K562 (cell line): Measurements from ENCODE around the gene FERMT1. TPM values are rescaled to one million over a fixed set of nuclear protein-coding genes. Genes with fewer than 3 reads are reported as not detected.

Experiments
- CBX3 ChIP-seq, 2 experiments: IDR thresholded peaks; 1 replicate in 1 of 2; 2 replicates in 1 of 2; pipeline ENCODE4 v1.6.1; 2012; ENCODE audit warnings: inconsistent platforms in 2 of 2, low read length in 2 of 2, borderline replicate concordance in 1 of 2, control low read depth in 1 of 2
- HDGF ChIP-seq: fragments of 450-650 bp; IDR thresholded peaks from 2 replicates; pipeline ENCODE4 v1.6.1; 2016
- PTTG1 ChIP-seq: fragments of 450-650 bp; IDR thresholded peaks from 2 replicates; pipeline ENCODE4 v1.6.1; 2016; ENCODE audit warnings: low read depth, mild to moderate bottlenecking, missing genetic modification characterization, missing compliant biosample characterization
- TCF7 ChIP-seq: sonication (generic); IDR thresholded peaks from 2 replicates; pipeline ENCODE4 v1.6.1; 2016; ENCODE audit warnings: antibody characterized with exemption, borderline replicate concordance
- polyA plus RNA-seq, 8 experiments: library from polyadenylated mRNA; depleted of rRNA in 4 of 8; stranded (reverse) in 5 of 8; unstranded in 3 of 8; fragments of >200 nt; fragmentation: Nextera tagmentation in 2 of 8; fragmentation: Illumina TruSeq in 1 of 8; extraction: Ambion mirVana in 2 of 8; extraction: Trizol in 1 of 8; gene quantifications; 2 replicates each; pipeline versions ENCODE4 v1.2.1 to v1.2.3, GENCODE V29; 2011 to 2014; ENCODE audit warnings: inconsistent platforms in 1 of 8, missing spikeins in 1 of 8
- total RNA-seq, 7 experiments: library from RNA; depleted of rRNA in 6 of 7; stranded (reverse); fragments of >200 nt in 6 of 7; fragmentation: Illumina TruSeq in 2 of 7; extraction: Trizol in 2 of 7; gene quantifications; 2 replicates each; pipeline versions ENCODE4 v1.2.1 to v1.2.3, GENCODE V29; 2011 to 2021; ENCODE audit warnings: low replicate concordance in 1 of 7
- TF ChIP-seq, protein P1 (sequence below), 3 experiments: IDR thresholded peaks in 2 of 3; conservative IDR thresholded peaks in 1 of 3; 2 replicates each; pipeline ENCODE4 v1.5.1; 2011 to 2012; ENCODE audit warnings: low read length in 3 of 3, mild to moderate bottlenecking in 3 of 3, control low read depth in 2 of 3, improper control_type of control experiment in 1 of 3, inconsistent platforms in 1 of 3, low read depth in 1 of 3, mixed read lengths in 1 of 3, moderate library complexity in 1 of 3; ENCODE audit not compliant: insufficient read depth in 2 of 3
- TF ChIP-seq, protein P2 (sequence below): sonication (generic); formaldehyde crosslinking; IDR thresholded peaks from 2 replicates; pipeline ENCODE4 v1.8.0; 2022; ENCODE audit warnings: mild to moderate bottlenecking, missing genetic modification reagents
- TF ChIP-seq, protein P3 (sequence below): fragments of 250-450 bp; sonication (Bioruptor Pico); IDR thresholded peaks from 2 replicates; pipeline ENCODE4 v1.4.0; 2020

The FERMT1 gene
- total and polyA plus RNA-seq, 9 of the 15 experiments (the other 6 are each of a cell fraction or from before 2014, with no cell fraction given), result 0.07 TPM; not detected in 8

- TF ChIP-seq, protein P1, sequence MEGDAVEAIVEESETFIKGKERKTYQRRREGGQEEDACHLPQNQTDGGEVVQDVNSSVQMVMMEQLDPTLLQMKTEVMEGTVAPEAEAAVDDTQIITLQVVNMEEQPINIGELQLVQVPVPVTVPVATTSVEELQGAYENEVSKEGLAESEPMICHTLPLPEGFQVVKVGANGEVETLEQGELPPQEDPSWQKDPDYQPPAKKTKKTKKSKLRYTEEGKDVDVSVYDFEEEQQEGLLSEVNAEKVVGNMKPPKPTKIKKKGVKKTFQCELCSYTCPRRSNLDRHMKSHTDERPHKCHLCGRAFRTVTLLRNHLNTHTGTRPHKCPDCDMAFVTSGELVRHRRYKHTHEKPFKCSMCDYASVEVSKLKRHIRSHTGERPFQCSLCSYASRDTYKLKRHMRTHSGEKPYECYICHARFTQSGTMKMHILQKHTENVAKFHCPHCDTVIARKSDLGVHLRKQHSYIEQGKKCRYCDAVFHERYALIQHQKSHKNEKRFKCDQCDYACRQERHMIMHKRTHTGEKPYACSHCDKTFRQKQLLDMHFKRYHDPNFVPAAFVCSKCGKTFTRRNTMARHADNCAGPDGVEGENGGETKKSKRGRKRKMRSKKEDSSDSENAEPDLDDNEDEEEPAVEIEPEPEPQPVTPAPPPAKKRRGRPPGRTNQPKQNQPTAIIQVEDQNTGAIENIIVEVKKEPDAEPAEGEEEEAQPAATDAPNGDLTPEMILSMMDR (IDR thresholded peaks at IDR 0.05 in 2 of 3, conservative IDR thresholded peaks at IDR 0.05 in 1 of 3; ENCODE audit: insufficient read depth in 2 of 3, low read depth in 1 of 3, low read length in 3 of 3), result peak; percentile 48 to 76 (median 67); a peak in 5 of 6 replicates
- TF ChIP-seq, protein P2, sequence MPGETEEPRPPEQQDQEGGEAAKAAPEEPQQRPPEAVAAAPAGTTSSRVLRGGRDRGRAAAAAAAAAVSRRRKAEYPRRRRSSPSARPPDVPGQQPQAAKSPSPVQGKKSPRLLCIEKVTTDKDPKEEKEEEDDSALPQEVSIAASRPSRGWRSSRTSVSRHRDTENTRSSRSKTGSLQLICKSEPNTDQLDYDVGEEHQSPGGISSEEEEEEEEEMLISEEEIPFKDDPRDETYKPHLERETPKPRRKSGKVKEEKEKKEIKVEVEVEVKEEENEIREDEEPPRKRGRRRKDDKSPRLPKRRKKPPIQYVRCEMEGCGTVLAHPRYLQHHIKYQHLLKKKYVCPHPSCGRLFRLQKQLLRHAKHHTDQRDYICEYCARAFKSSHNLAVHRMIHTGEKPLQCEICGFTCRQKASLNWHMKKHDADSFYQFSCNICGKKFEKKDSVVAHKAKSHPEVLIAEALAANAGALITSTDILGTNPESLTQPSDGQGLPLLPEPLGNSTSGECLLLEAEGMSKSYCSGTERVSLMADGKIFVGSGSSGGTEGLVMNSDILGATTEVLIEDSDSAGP (CRISPR knock-in tag), result no peak
- no peak for TF ChIP-seq HDGF
- TF ChIP-seq TCF7, result no peak
- TF ChIP-seq CBX3 (IDR thresholded peaks at IDR 0.05; ENCODE audit: borderline replicate concordance in 1 of 2, low read length in 2 of 2), result no peak
- TF ChIP-seq, protein P3, sequence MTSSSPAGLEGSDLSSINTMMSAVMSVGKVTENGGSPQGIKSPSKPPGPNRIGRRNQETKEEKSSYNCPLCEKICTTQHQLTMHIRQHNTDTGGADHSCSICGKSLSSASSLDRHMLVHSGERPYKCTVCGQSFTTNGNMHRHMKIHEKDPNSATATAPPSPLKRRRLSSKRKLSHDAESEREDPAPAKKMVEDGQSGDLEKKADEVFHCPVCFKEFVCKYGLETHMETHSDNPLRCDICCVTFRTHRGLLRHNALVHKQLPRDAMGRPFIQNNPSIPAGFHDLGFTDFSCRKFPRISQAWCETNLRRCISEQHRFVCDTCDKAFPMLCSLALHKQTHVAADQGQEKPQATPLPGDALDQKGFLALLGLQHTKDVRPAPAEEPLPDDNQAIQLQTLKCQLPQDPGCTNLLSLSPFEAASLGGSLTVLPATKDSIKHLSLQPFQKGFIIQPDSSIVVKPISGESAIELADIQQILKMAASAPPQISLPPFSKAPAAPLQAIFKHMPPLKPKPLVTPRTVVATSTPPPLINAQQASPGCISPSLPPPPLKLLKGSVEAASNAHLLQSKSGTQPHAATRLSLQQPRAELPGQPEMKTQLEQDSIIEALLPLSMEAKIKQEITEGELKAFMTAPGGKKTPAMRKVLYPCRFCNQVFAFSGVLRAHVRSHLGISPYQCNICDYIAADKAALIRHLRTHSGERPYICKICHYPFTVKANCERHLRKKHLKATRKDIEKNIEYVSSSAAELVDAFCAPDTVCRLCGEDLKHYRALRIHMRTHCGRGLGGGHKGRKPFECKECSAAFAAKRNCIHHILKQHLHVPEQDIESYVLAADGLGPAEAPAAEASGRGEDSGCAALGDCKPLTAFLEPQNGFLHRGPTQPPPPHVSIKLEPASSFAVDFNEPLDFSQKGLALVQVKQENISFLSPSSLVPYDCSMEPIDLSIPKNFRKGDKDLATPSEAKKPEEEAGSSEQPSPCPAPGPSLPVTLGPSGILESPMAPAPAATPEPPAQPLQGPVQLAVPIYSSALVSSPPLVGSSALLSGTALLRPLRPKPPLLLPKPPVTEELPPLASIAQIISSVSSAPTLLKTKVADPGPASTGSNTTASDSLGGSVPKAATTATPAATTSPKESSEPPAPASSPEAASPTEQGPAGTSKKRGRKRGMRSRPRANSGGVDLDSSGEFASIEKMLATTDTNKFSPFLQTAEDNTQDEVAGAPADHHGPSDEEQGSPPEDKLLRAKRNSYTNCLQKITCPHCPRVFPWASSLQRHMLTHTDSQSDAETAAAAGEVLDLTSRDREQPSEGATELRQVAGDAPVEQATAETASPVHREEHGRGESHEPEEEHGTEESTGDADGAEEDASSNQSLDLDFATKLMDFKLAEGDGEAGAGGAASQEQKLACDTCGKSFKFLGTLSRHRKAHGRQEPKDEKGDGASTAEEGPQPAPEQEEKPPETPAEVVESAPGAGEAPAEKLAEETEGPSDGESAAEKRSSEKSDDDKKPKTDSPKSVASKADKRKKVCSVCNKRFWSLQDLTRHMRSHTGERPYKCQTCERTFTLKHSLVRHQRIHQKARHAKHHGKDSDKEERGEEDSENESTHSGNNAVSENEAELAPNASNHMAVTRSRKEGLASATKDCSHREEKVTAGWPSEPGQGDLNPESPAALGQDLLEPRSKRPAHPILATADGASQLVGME (CRISPR knock-in tag), result no peak
- no peak for TF ChIP-seq PTTG1 (tag)
Measured at GRCh38 chr20:6142348-6142993, 19.6 kb upstream of the FERMT1 start (continued).
